HG03565 (cell line): Measurements from ENCODE around the gene CDK14.

Experiments used
- ATAC-seq: cut with Tn5 transposase; IDR thresholded peaks from one replicate; pipeline ENCODE4 v1.9.1; 2021; ENCODE audit warnings: mild to moderate bottlenecking, moderate library complexity; ENCODE audit not compliant: unreplicated experiment

Gene CDK14

GRCh38 chr7:91239171-91239604, 643.1 kb downstream of the CDK14 start:
- ATAC-seq = no peak

GRCh38 chr7:91239772-91240171, 643.7 kb downstream of the CDK14 start:
- ATAC-seq = no peak

GRCh38 chr7:91240376-91240941, 644.3 kb downstream of the CDK14 start:
- ATAC-seq = no peak

DNA sequence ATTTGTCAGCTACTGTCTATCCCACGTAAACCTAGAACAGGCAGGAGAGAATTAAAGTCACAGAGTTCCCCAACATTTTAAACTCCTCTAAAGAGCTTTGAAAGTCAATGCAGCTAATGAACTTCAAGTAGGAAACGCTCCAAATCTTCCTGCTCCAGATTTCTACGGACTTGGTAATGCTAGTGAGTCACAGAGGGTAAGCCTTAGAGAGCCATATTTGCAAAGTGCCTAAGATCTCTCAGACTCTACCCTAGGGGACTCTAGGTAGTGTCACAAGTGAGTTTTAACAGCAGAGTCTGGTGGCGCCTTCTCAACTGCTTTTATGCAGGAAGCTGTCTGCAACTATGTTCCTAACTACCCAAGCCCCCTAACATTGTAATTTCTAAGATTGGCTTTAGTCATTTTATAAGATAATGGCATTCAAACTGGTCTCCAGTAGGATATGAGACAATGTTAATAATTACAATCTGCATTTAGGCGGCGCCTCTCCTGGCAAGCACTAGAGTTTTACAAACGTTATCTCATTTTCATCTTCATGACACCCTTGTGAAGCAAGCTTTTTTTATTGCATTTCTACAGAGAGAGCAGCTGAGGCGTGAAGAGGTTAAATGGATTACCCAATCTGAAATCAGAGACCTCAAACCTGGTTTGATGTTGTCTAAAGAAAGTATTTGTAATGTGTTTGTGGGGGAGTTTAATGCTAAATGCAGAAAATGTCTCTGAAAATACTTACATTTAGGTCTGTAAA, 646.1 kb downstream of the CDK14 start:
- ATAC-seq = no peak

DNA sequence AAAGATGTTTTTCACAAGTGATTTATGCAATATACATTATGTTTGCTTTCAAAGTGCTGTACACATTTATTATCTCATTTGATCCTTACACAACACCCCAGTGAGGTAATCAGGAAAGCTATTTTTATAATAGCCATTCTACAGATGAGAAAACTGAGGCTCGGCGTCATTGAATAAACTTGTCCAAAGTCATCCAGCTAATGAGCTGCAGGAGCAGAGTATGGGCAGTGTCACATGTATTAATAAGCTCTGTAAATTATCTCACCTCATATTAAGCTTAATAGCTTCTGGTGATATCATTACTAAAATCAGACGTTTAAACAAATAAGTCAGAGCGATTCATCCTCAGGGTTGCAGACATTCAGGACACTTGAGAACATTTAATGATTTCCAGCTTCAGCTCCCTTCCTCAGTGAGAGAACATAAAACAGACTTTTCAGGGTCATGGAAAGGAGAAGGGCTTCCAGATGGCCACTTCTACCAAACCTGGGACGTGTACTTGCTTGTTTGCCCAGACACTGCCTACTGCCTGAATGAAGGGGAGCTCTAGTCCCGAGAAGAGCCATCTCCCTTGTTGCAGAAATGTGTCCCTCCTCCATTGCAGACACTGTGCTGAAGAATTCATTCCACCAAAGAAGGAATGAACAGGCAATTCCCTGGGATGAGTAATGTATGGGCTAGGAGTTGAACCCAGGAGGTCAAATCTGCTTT, 647.6 kb downstream of the CDK14 start:
- no peak for ATAC-seq

- ATAC-seq = no peak
Observed at GRCh38 chr7:91247500-91247899, 651.4 kb downstream of the CDK14 start.

- no peak for ATAC-seq
Observed at GRCh38 chr7:91248996-91249395, 652.9 kb downstream of the CDK14 start.

DNA sequence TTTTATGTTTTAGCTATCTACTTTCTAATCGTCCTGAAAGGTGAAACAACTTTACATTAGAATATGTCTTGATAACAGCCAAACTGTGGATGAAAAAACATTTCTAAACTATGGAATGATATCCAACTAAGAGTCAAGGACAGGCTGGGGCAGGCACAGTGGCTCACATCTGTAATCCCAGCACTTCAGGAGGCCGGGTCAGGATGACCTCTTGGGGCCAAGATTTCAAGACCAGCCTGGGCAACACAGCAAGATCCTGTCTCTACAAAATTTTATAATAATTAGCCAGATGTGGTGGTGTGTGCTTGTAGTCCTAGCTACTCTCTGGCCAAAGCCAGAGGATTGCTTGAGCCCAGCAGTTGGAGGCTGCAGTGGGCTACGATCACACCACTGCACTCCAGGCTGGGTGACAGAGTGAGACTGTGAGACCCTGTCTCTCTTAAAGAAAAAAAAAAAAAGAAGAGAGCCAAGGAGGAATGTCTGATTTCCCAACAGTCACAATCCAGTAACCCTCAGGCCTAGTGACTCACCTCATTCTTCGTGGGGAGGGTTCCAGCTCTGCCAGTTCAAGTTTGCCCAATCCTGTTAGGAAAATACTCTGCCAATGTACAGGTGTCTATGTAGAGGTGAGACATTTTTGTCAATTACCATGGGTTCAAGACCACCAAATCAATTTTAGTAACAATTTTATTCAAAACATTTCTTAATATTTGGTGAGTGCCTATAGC, 653.5 kb downstream of the CDK14 start:
- no peak for ATAC-seq

- no peak for ATAC-seq
Observed at GRCh38 chr7:91250706-91251105, 654.6 kb downstream of the CDK14 start.

DNA sequence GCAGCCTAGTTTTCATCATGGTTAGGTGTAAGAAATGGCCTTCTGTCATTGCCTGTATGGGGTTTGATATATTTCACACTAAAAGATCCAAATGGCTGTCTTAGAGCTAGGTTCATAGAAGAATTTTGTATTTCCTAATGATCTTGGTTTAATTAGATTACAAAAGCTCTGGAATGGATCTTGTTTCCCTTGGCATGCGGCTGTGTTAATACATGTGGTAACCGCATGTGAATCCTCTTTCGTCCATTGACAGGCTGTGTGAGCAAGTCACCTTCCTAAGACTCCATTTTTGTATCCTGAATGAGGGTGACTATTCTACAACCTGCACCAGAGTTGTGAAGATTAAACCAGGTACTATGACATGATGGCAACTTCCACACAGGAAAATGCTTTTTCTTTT, 655.8 kb downstream of the CDK14 start:
- ATAC-seq = no peak
